Measurements from ENCODE around the gene SETD5.

- TF ChIP-seq ZNF70 (CRISPR knock-in tag; IDR thresholded peaks at IDR 0.05) (no peak), TSHZ2 (CRISPR knock-in tag; IDR thresholded peaks at IDR 0.05) (no peak), PATZ1 (CRISPR knock-in tag; IDR thresholded peaks at IDR 0.05; ENCODE audit: borderline replicate concordance) (no peak)
Observed at GRCh38 chr3:9400616-9401015, 3.2 kb downstream of the SETD5 start.
